ENCODE data around the gene FAM20C.
"Not testable (repeated sequence)": the region's sequence is repeated elsewhere in the genome, so short reads cannot be mapped to it uniquely, and the experiment has no call there.

DNA sequence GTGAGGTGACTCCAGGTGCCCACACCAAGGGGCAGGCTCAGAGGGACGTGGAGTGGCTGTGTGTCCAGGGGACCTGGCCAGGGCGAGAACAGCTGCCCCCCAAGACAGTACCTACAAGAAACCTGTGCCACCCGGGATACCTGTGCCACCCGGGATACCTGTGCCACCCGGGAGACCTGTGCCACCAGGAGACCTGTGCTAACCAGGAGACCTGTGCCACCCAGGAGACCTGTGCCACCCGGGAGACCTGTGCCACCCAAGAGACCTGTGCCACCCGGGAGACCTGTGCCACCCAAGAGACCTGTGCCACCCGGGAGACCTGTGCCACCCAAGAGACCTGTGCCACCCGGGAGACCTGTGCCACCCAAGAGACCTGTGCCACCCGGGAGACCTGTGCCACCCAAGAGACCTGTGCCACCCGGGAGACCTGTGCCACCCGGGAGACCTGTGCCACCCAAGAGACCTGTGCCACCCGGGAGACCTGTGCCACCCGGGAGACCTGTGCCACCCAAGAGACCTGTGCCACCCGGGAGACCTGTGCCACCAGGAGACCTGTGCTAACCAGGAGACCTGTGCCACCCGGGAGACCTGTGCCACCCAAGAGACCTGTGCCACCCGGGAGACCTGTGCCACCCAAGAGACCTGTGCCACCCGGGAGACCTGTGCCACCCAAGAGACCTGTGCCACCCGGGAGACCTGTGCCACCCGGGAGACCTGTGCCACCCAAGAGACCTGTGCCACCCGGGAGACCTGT, 50.6 kb downstream of the FAM20C start:
- not testable (repeated sequence) for TF ChIP-seq CTCF (conservative IDR thresholded peaks at IDR 0.05; ENCODE audit: low read depth, low read length); EZH2 (IDR thresholded peaks at IDR 0.05; ENCODE audit: borderline replicate concordance, low read depth, low read length, poor library complexity, severe bottlenecking)

Measured in A673 (cell line).